Putamen (tissue), 1 donor: ENCODE results near the gene MCC.

Experiments used
- DNase-seq: peaks from one replicate; pipeline ENCODE4 v3.0.0-alpha.2; 2016; ENCODE audit warnings: low spot score

Gene MCC

DNA sequence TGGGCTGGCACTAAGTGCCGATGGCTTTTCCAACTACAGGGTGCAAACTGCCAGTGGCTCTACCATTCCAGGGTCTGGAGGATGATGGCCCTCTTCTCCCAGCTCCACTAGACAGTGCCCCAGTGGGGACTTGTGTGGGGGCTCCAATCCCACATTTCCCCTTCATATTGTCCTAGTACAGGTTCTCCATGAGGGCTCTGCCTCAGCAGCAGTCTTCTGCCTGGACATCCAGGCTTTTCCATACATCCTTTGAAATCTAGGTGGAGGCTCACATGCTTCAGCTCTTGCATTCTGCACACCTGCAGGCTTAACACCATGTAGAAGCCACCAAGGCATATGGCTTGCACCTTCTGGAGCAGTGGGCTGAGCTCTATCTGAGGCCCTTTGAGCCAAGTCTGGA is 123.8 kb downstream of the MCC start:
- no peak for DNase-seq

DNA sequence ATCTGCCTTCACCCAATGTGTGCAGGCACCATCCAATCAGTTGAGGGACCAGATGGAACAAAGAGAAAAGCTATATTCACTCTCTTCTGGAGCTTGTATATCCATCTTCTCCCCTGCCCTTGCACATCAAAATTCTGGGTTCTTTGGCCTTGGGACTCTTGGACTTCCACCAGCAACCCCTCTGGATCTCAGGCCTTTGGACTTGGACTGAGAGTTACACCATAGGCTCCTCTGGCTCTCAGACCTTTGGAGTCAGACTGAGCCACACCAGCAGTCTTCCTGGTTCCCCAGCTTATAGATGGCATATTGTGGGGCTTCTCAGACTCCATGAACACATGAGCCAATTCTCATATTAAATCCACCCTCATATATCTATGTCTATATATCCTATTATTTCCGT is 126.6 kb downstream of the MCC start:
- no peak for DNase-seq

DNA sequence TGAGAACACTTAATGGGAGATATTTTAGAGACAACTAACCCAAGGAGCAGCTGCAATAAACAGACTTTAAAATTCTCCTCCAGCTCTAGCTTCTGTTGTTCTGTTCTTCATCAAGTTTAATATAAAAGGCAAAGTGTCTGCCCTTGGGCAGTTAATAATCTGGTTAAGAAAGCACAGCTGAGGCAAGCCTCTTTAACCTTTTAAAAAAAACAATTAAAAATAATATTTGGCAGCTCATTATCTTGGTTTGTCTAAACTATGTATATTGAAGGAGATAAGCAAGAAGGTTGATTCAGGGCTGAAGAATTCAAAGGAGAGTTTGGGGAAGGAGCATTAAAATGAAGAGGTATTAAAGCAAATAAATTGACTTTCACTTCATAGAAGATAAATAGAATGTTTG is 128.8 kb downstream of the MCC start:
- DNase-seq, result no peak

DNA sequence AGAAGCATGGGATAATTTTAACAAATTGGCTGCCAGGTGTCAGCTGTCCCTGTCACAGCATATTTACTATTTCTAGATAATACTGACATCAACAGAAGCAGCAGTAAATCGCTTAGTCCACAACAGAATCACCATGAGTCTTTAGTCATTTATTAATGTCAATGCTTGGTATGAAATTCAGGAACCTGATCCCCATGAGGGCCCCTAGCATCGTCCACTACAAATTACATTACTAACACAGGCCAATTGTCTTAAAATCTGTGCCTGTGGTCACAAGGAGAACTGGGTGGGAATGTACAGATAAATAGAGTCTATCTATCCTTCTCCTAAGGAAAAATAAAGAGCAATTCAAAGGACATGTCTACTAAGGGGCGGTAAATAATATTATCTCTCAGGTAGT is 129.6 kb downstream of the MCC start:
- DNase-seq, result no peak

DNA sequence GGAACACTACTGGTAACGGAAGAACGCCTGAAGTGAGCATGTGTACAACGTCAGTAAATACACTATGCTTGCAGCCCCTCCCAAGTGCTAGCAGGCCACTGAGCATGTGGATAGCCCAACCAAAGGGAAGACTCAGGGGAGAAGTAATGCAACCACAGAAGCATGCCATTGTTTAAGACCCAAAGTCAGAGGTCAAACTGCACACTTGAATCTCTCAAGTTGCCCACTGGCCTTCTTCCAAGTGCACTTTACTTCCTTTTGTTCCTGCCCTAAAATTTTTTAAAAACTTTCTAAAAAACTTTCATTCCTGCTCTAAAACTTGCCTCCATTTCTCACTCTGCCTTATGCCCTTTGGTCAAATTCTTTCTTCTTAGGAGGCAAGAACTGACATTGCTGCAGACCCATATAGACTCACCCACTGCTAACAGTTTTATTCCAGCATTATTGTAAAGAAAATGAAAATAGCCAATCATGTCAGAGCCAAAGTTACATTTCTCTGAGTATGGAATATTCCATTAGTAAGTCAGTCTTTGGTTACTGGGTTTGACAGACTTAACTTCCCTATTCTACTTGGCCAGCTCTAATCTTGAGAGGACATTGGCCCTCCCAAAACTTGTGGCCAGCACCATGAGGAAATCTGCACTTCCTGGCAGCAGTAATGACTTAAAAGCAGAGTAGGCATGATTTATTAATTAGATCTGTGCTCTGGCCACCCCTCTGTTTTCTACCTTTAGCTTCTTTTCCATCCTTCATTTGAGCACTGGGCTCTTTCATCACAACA is 130.4 kb downstream of the MCC start:
- DNase-seq, result no peak

DNA sequence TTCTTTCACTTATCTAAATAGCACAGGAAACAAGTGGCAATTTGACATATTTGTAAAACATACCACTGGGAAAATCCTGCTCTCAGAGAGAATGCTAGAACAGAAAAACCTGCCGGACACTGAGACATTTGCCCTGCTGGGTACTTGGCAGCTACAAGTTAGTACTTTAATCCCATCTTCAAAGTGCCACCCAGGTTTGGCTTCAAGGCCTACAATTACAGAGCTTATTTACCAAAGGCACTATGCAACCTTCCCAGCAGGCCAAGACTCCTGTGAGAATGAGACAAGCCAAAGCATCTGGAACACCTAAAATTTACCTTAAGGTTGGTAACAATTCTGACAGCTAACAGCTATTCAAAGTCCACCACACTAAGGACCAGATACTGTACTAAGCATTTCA is 131.8 kb downstream of the MCC start:
- DNase-seq, result no peak

DNA sequence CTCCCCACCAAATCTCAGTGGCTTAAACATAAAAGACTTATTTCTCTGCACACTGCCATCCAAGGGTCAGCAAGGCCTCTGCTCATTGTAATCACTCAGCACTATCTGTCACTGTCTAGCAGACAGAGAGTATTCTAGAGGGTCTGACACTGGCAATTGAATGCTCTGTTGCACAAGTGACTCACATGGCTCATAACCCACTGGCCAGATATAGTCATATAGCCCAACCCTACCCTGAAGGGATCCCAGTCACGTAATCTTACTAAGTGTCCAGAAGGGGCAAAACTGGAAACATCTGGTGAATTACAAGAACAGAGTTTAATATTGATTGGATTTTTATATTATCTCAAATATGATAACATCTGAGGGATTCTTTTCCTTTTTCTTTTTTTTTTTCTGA is 134.2 kb downstream of the MCC start:
- DNase-seq, result no peak

DNA sequence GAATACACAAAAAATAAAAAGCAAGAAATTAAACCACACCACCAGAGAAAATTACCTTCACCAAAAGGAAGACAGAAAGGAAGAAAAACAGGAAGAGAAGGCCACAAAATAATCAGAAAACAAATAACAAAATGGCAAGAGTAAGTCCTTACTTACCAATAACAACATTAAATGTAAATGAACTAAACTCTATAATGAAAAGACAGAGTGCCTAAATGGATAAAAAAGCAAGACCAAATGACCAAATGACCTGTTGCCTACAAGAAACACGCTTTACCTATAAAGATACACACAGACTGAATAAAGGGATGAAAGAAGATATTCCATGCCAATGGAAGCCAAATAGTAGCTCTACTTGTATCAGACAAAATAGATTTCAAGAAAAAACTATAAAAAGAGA is 140.7 kb downstream of the MCC start:
- DNase-seq, result no peak

DNA sequence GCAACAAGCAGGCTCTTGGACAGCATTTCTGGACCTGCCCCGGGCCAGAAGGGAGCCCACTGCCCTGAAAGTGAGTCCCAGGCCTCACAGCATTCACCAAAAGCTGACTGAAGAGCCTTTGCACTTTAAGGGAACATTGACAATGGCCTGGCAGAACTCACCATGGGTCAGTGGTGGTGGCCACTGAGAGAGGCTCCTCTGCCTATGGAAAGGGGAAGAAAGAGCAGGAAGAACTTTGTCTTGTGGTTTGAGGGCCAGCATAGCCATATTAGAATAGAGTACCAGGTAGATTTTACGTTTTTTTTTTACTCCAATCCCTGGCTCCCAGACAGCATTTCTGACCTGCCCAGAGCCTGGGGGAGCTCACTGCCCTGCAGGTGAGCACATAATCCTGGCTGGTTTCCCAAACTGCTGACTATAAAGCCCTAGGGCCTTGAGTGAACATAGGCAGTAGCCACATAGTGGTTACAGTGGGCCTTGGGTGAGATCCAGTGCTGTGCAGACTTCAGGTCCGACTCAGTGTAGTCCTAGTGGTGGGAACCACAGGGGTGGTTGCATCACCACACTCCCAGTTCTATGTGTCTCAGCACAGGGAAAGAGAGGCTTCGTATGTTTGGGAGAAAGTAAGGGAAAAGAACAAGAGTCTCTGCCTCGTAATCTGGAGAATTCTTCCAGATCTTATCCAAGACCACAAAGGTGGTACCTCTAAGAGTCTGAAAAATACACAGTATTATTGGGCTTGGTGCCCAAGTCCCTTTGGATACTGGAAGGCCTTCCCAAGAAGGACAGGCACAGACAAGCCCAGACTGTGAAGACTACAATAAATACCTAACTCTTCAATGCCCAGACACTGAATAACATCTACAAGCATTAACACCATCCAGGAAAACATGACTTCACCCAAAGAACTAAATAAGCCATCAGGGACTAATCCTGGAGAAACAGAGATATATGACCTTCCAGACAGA is 143.0 kb downstream of the MCC start:
- no peak for DNase-seq

DNA sequence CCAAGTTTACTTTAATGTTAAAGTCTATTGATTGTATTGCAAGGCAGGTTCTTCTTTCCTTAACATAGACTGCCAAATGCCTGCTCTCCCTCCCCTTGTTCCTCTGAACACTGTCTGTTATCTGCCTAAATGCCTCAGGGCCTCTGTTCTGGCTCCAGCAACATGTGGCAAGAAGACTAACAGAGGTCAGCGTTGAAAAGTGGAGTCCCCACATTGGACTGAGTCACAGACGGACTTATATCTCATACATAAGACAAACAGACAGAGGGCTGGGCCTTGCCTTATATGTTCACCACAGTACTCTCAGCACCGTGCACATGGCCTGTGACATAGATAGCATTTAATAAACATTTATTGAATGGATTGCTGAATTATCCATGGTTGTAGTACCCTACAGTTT is 144.9 kb downstream of the MCC start:
- no peak for DNase-seq

DNA sequence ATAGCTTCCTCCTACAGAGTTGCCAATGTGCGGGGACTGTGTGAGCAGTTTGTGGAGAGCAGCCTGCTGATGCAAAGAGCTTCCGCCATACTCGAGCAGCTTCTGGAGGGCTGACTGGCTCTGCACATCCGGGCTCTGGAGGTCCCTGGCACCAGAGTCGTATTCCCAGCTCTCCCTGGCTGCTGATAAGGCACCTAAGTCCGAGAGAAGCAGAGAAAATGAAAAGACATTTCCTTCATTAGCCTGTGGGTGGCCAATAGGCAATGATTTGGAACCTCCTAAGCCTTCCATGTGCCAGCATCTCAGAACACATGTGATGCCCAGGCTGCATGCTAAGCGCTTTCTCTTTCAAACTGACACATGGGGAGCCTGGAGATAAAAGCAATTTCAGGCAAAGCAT is 147.7 kb downstream of the MCC start:
- DNase-seq, result no peak

DNA sequence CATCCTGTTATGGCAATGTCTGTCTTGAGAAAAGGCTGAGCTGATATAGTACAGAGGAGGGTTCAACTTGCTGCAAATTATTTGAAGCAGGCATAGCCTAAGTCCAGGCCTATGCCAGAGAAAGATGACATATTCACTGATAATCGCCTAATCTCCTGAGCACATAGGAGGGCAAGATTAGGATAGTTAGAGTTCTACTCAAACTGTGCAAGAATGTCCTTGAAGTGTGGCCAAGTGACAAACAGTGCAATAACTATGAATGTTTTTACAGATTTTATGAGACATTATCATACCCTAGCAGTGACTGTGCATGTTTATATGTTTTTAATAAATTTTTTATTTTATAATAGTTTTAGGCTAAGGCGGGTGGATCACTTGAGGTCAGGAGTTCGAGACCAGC is 149.6 kb downstream of the MCC start:
- DNase-seq, result no peak

DNA sequence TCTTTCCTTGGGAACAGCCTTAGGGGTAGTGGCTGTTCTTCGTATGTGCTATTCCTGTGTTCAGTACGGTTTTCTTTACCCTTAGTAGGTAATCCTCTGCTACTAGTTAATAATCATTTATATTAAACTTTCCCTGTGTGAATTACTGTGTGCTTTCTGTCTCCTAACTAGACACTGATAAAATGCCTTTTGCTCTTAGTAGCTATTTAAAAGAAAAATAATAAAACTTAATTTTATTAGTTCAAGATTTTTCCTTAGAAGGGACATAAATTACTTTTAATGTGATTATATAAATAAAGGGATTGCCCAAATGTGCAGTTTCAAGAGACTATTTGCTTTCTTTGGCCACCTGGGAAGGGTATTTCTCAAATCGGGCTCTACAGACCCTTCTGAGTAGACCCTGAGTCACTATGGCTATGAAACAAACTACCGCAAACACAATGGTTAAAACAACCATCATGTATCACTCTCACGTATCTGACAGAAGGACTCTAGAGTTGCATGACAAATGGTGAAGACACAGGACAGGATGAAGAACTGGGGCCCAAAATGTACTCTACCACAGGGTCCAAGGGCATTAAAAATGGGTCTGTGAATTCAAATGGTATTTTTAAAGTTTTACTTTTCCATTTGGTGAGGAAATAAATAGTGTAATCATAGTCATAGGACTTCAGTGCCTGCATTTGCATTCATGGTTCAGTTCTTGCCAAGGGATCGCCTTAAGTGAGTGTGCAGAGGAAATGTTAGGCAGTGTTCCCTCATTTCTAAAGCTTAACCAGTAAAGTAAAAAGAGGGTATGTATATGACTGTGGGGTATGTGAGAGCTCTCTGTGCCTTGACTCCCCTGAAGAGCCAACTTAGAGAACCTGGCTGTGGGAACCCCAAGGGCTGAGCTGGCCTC is 150.5 kb downstream of the MCC start:
- DNase-seq, result no peak

DNA sequence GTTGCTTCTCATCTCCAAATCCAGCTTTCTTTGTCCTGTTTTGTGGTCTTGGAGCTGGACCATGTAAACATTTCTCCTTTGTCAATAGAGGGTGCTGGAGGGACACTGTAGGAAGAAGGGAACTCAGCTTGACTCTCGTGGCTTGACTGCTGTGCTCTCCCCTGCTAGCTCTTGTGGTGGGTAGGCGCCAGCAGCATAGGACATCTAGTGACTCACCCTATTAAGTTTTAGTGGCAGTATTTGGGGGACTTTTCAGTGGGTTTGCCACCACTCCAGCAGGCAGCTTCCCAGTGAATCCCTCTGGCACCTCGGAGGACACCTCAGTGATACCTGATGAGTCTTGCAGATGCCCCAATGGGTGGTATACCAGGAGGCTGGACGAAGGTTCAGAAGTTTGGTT is 151.3 kb downstream of the MCC start:
- peak; percentile 24 for DNase-seq

DNA sequence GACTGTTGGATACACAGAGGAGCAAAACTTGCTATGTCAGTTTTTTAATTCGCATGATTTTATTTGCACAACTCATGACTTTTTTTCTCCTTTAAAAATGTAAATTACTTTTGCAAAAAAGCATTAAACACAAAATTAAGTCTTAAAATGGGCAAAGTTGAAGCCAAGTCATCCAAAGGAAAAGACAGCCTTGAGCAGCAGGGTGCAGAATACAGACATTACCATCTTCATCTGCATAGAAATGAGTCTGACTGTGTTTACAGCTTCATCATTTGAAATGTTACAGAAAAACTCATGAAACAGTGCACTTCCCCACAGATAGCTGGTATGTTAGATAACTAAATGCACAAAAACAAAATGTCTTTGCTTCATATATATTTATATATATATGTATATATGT is 154.8 kb downstream of the MCC start:
- no peak for DNase-seq

DNA sequence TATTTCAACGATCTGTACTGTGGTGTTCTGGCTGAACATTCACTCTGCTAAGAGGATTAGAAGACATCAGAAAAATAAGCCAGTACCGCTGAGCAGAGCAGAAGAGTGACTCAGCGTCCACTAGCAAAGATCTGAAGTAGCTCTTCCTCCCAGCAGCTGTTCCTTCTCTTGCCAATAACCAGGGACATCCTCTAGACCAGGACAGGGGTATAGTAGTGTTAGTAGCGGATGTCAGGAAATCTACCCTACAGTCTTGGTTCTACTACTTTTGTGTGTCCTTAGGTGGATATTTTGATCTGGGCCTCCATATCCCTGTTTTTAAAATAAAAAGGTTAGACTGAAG is 157.1 kb downstream of the MCC start:
- DNase-seq, result no peak

DNA sequence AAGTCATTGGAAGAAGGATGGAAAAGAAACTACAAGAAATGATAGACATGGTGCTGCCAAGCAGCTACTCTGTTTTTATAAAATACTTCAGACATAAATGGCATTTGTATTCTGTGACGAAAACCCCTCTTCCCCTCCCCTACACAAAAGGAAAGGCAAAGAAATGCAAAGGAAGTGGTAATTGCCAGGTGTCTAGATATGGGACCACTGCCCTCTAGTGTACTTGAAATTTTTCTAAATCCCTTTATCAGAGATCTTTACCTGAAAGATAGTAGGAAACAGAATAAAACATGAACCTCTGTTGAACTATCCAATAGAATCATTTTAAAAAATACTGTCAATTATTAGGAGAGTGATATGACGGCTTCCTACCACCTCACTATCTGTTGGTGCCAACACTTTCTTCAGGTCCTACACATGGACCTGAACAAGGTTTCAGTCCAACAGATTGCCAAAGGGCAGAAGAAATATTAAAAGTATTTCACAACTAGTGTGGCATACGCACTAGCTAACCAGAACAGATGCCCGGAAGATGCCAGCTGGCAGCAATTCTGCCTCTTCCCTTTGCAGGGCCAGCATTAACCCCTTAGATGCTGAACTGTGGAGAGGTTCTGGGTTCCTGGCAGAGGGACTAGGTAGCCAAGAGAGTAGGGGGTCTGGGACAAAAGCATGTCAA is 157.6 kb downstream of the MCC start:
- DNase-seq, result no peak

DNA sequence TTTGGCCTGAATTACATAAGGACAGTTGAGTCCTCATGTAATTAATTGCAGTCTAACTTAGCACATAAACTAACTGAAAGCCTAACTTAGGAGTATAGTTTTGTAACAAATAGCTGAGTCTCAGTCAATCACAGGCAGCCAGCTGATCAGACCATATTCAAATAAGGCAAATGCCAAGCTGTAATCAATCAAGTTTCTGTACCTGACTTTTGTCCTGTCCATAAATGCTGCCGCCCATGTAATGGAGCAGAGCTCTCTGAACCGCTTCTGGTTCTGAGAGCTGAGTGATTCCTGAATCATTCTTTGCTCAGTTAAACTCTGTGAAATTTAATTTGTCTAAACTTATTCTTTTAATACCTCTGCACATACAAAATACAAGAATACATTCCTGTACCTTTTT is 158.3 kb downstream of the MCC start:
- DNase-seq, result no peak

DNA sequence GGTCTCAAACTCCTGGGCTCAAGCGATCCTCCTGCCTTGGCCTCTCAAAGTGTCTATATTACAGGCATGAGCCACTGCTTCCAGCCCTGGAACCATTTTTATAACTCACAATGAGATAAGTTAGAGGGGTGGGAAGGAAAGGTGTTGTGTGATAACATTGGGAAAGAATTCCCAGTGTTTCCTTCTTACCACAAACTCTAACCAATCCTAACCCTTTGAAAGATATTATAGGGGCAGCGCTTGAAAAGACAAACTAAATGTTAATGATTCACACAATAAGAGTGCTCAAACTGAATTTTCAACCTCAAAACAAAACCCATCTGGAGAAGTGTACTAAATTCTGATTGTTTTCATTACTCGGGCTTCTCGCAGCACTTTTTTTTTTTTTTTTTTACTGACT is 163.2 kb downstream of the MCC start:
- no peak for DNase-seq

DNA sequence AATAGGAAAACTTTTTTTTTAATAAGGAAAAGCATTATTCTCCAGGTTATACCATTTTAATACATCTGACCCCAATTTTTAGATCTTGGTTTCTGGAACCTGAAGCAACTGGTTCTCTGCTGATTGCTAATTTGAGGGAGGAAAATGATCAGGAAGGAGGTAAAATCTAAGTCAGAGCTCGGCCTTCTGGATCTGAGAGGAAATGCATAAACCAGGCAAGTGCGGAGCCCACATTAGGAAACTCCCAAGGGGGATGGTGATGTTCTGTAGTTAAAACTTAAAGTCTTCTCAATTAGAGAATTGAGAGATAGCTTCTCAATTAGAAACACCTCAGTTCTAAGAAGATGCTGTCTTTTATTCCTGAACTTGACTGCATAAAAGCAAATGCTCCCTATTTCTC is 167.0 kb downstream of the MCC start:
- DNase-seq, result no peak

DNA sequence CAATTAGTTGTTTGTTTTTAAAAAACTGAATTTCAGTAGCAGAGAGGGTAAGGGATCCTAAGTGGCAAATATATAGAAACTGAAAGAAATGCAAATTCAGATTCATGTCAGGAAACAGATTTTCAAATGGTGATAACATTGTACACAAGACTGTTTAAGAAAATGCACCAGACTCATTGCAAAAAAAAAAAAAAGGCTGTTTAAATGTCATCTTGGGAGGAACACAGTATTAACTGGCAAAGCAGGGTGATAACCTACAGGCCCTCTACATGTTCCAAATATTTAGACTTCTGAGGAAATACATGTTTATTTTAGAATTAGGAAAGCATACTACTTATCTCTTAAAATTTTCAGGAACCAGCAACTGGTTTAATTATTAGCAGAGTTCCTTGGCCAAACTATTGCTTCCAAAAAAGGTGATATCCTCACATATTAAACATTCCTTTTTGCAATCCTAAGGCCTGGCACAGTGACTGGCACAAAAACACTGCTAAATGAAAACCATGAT is 167.9 kb downstream of the MCC start:
- DNase-seq, result no peak
